ENCODE data around the gene LPA. TPM values are rescaled to one million over a fixed set of nuclear protein-coding genes. Genes with fewer than 3 reads are reported as not detected.
A peak's percentile ranks its signal among the peaks of the same experiment; 100 is the strongest.

LPA gene
- total and polyA plus RNA-seq, 2 of the 13 experiments (the other 11 are each of a cell fraction or from before 2014, with no cell fraction given) = not detected

DNA sequence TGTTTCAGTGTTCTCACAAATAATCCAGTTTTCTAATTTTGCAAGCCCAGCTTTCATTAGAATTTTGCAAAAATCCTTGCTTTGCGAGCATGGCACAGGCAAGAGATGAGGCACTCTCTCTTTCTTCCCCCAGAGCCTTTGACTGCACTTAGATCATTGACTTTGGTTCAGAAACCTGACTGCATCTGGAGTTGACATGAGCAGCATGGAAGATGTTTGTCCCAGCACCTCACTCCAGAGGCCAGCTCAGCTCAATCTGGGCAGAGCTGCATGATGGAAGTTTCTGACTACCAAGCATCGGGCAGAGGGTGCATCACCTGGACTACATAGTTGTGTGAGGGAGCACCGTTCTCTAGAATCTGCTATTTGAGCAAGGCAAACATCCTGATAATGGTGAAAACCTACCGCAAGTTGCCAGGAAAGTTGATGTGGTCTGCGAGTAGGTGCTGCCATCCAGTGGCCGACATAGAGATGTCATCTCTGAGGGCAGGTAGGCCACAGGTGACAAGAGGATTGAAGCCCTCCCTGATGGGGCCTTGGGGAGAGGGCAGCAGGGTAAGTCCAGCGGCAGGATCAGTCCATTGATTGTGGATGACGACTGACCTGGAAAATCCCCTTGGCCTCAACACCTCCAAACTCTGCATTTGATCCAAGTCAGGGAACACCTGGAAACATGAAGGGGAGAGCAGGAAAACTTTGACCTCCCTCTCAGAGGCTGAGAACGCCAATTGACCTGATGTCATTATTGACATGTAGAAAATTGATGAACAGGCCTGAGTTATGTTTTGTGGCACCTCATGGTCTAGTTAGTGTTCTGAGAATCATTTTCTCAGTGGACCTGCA lies 3.8 kb upstream of the LPA start (continued):
- TF ChIP-seq, protein P1, sequence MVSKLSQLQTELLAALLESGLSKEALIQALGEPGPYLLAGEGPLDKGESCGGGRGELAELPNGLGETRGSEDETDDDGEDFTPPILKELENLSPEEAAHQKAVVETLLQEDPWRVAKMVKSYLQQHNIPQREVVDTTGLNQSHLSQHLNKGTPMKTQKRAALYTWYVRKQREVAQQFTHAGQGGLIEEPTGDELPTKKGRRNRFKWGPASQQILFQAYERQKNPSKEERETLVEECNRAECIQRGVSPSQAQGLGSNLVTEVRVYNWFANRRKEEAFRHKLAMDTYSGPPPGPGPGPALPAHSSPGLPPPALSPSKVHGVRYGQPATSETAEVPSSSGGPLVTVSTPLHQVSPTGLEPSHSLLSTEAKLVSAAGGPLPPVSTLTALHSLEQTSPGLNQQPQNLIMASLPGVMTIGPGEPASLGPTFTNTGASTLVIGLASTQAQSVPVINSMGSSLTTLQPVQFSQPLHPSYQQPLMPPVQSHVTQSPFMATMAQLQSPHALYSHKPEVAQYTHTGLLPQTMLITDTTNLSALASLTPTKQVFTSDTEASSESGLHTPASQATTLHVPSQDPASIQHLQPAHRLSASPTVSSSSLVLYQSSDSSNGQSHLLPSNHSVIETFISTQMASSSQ (IDR thresholded peaks at IDR 0.05; ENCODE audit: low read depth) = no peak
- TF ChIP-seq, protein P1 (CRISPR knock-in tag; IDR thresholded peaks at IDR 0.05; ENCODE audit: borderline replicate concordance) = no peak
- TF ChIP-seq, protein P2, sequence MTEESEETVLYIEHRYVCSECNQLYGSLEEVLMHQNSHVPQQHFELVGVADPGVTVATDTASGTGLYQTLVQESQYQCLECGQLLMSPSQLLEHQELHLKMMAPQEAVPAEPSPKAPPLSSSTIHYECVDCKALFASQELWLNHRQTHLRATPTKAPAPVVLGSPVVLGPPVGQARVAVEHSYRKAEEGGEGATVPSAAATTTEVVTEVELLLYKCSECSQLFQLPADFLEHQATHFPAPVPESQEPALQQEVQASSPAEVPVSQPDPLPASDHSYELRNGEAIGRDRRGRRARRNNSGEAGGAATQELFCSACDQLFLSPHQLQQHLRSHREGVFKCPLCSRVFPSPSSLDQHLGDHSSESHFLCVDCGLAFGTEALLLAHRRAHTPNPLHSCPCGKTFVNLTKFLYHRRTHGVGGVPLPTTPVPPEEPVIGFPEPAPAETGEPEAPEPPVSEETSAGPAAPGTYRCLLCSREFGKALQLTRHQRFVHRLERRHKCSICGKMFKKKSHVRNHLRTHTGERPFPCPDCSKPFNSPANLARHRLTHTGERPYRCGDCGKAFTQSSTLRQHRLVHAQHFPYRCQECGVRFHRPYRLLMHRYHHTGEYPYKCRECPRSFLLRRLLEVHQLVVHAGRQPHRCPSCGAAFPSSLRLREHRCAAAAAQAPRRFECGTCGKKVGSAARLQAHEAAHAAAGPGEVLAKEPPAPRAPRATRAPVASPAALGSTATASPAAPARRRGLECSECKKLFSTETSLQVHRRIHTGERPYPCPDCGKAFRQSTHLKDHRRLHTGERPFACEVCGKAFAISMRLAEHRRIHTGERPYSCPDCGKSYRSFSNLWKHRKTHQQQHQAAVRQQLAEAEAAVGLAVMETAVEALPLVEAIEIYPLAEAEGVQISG (CRISPR knock-in tag; IDR thresholded peaks at IDR 0.05) = peak; percentile 46; the same call in 1 of the 2 replicates
- TF ChIP-seq PRPF4 (IDR thresholded peaks at IDR 0.05; ENCODE audit: low read depth, low read length, poor library complexity, severe bottlenecking) = no peak
- TF ChIP-seq, protein P3, sequence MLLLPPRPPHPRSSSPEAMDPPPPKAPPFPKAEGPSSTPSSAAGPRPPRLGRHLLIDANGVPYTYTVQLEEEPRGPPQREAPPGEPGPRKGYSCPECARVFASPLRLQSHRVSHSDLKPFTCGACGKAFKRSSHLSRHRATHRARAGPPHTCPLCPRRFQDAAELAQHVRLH (CRISPR knock-in tag; IDR thresholded peaks at IDR 0.05; ENCODE audit: borderline replicate concordance, low read depth) = no peak
- 0 out of 2 replicates have a peak, but pooled peaks have one; percentile 18 for TF ChIP-seq MIER2 (CRISPR knock-in tag; IDR thresholded peaks at IDR 0.05)
- TF ChIP-seq KDM5A (IDR thresholded peaks at IDR 0.05; ENCODE audit: borderline replicate concordance, low read length) = no peak
- no peak for TF ChIP-seq ZNF451 (CRISPR knock-in tag; IDR thresholded peaks at IDR 0.05)
- TF ChIP-seq, protein P4, sequence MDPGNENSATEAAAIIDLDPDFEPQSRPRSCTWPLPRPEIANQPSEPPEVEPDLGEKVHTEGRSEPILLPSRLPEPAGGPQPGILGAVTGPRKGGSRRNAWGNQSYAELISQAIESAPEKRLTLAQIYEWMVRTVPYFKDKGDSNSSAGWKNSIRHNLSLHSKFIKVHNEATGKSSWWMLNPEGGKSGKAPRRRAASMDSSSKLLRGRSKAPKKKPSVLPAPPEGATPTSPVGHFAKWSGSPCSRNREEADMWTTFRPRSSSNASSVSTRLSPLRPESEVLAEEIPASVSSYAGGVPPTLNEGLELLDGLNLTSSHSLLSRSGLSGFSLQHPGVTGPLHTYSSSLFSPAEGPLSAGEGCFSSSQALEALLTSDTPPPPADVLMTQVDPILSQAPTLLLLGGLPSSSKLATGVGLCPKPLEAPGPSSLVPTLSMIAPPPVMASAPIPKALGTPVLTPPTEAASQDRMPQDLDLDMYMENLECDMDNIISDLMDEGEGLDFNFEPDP (CRISPR knock-in tag; conservative IDR thresholded peaks at IDR 0.05) = no peak
- TF ChIP-seq, protein P5, sequence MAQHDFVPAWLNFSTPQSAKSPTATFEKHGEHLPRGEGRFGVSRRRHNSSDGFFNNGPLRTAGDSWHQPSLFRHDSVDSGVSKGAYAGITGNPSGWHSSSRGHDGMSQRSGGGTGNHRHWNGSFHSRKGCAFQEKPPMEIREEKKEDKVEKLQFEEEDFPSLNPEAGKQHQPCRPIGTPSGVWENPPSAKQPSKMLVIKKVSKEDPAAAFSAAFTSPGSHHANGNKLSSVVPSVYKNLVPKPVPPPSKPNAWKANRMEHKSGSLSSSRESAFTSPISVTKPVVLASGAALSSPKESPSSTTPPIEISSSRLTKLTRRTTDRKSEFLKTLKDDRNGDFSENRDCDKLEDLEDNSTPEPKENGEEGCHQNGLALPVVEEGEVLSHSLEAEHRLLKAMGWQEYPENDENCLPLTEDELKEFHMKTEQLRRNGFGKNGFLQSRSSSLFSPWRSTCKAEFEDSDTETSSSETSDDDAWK (CRISPR knock-in tag; IDR thresholded peaks at IDR 0.05) = no peak
- 0 out of 2 replicates have a peak, but pooled peaks have one; percentile 31 for TF ChIP-seq RXRA (CRISPR knock-in tag; IDR thresholded peaks at IDR 0.05)
- TF ChIP-seq MBD4 (IDR thresholded peaks at IDR 0.05; ENCODE audit: borderline replicate concordance, low read length) = no peak
- no peak for TF ChIP-seq KAT2B (IDR thresholded peaks at IDR 0.05; ENCODE audit: borderline replicate concordance, low read depth, low read length)
- TF ChIP-seq ZSCAN20 (CRISPR knock-in tag; IDR thresholded peaks at IDR 0.05; ENCODE audit: borderline replicate concordance) = no peak
- TF ChIP-seq, protein P6, sequence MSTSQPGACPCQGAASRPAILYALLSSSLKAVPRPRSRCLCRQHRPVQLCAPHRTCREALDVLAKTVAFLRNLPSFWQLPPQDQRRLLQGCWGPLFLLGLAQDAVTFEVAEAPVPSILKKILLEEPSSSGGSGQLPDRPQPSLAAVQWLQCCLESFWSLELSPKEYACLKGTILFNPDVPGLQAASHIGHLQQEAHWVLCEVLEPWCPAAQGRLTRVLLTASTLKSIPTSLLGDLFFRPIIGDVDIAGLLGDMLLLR (CRISPR knock-in tag; IDR thresholded peaks at IDR 0.05) = no peak
- TF ChIP-seq FOSL1 (CRISPR knock-in tag; IDR thresholded peaks at IDR 0.05; ENCODE audit: borderline replicate concordance) = no peak
- TF ChIP-seq SP4 (CRISPR knock-in tag; IDR thresholded peaks at IDR 0.05) = no peak
- TF ChIP-seq MIER3 (CRISPR knock-in tag; IDR thresholded peaks at IDR 0.05; ENCODE audit: borderline replicate concordance) = no peak
